Lower lobe of right lung (tissue), 2 donors: ENCODE measurements around the gene DNAH2. TPM values are rescaled to one million over a fixed set of nuclear protein-coding genes. Genes with fewer than 3 reads are reported as not detected.
A peak's percentile ranks its signal among the peaks of the same experiment; 100 is the strongest.

Experiments
- ATAC-seq, 2 donors: fragments of 200-7000 bp; cut with Tn5 transposase; one replicate each; pipeline ENCODE4 v1.9.1; 2020 to 2022; ENCODE audit warnings: mild to moderate bottlenecking in 2 of 2, moderate library complexity in 2 of 2
- DNase-seq: peaks from one replicate; pipeline ENCODE4 v3.0.0-alpha.2; 2020
- H3K27ac ChIP-seq: fragments of 200-600 bp; one replicate; pipeline ENCODE4 v1.8.0; 2022
- H3K27me3 ChIP-seq: fragments of 200-600 bp; one replicate; pipeline ENCODE4 v1.8.0; 2022; ENCODE audit warnings: low read depth
- H3K36me3 ChIP-seq: fragments of 200-600 bp; one replicate; pipeline ENCODE4 v1.8.0; 2022; ENCODE audit warnings: mild to moderate bottlenecking
- H3K4me1 ChIP-seq: fragments of 200-600 bp; one replicate; pipeline ENCODE4 v1.8.0; 2022
- H3K4me3 ChIP-seq: fragments of 200-600 bp; one replicate; pipeline ENCODE4 v1.8.0; 2022; ENCODE audit warnings: mild to moderate bottlenecking
- H3K9me3 ChIP-seq: fragments of 200-600 bp; one replicate; pipeline ENCODE4 v1.8.0; 2022
- intact Hi-C: fragments of 100-400 bp; cut with DNase I; formaldehyde crosslinking; loops from one replicate; pipeline ENCODE4 v1.11.0; 2022
- total RNA-seq: library from RNA; stranded (reverse); fragmentation: NEBNext Ultra II Directional; extraction: Animal tissue kit (Norgen Biotek cat#: 25700); gene quantifications from one replicate; pipeline ENCODE4 v1.2.1, GENCODE V29; 2021
- TF ChIP-seq, protein P1 (sequence below): fragments of 200-600 bp; IDR thresholded peaks from one replicate; pipeline ENCODE4 v1.8.0; 2022; ENCODE audit warnings: antibody characterized with exemption, mild to moderate bottlenecking
- donor health status: DM: no; HTN: yes; CAD: no; lungs with severe emphysema.

Gene DNAH2
- total RNA-seq, 1 donor from 2014 or later: 6.2 TPM

DNA sequence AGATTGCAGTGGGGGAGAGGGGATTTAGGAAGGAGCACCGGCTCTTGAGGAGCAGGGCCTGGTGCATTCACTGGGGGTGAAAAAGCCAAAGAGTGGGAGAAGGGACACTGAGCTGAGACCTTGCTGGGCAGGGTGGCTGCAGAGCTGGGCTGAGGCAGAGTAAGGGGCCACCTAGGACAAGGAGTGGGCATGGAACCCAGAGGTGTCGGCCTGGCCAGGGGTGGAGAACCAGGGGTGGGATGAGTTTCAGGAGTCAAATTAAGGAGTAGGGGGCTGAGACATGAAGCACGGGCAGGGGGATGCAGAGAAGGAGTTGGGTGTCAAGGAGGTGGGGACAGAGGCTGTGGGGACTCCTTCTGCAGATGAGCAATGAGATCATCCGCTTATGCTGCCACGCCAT is 20.1 kb downstream of the DNAH2 start:
- intact Hi-C loops: no loop called here
- Histone ChIP-seq H3K27me3 (peaks cover 7% of the 10 kb centered on the region), H3K4me1 (no peaks in the 10 kb centered on the region), H3K36me3 (no peaks in the 10 kb centered on the region), H3K9me3 (no peaks in the 10 kb centered on the region), H3K4me3 (no peak overlapping the region), H3K27ac (no peak overlapping the region)
- TF ChIP-seq, protein P1, sequence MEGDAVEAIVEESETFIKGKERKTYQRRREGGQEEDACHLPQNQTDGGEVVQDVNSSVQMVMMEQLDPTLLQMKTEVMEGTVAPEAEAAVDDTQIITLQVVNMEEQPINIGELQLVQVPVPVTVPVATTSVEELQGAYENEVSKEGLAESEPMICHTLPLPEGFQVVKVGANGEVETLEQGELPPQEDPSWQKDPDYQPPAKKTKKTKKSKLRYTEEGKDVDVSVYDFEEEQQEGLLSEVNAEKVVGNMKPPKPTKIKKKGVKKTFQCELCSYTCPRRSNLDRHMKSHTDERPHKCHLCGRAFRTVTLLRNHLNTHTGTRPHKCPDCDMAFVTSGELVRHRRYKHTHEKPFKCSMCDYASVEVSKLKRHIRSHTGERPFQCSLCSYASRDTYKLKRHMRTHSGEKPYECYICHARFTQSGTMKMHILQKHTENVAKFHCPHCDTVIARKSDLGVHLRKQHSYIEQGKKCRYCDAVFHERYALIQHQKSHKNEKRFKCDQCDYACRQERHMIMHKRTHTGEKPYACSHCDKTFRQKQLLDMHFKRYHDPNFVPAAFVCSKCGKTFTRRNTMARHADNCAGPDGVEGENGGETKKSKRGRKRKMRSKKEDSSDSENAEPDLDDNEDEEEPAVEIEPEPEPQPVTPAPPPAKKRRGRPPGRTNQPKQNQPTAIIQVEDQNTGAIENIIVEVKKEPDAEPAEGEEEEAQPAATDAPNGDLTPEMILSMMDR: no peak
- no peak for DNase-seq
- ATAC-seq: no peak

DNA sequence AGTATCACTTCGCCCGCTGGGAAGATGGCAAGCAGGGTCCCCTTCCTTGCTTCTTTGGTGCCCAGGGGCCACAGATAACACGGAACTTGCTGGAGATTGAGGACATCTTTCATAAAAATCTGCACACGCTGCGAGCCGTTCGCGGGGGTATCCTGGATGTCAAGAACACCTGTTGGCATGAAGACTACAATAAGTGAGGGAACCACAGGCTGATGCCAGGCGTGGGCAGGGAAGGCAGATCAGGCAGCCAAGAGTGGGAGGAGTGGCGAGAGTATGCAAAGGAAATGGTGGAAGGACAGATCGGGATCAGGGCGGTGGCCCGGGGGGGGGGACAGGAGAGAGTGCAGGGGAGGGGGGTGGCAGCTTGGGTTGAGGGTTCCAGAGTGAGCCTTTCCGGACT is 22.2 kb downstream of the DNAH2 start:
- no peak for DNase-seq
- Histone ChIP-seq H3K36me3 (no peaks in the 10 kb centered on the region), H3K9me3 (no peaks in the 10 kb centered on the region), H3K27me3 (peaks cover 7% of the 10 kb centered on the region), H3K4me1 (peaks cover 13% of the 10 kb centered on the region), H3K4me3 (no peak overlapping the region), H3K27ac (no peak overlapping the region)
- TF ChIP-seq, protein P1: no peak
- ATAC-seq: no peak
- intact Hi-C loops: no loop called here

DNA sequence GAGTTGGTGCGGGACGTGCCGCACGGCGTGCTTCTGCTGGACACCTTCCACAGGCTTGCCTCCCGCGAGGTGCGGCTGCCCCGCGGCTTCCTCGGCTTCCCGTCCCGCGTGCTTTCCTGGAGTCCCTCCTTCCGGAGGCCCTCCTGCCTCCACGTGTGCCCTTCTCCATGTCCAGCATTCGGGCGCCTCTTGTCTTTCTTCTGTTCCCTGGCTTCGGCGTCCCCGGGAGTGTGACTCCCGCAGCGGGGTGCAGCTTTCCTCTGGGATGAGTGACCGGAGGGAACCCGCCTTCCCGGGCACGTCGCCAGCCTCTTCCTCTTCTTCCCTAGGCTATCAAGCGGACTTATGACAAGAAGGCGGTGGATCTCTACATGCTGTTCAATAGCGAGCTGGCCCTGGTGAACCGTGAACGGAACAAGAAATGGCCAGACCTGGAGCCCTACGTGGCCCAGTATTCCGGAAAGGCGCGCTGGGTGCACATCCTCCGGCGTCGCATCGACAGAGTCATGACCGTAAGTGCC is 23.0 kb downstream of the DNAH2 start:
- H3K27me3 ChIP-seq: peaks cover 7% of the 10 kb centered on the region
- intact Hi-C loops: no loop called here
- TF ChIP-seq, protein P1: no peak
- no peak overlapping the region for H3K4me3 ChIP-seq
- H3K9me3 ChIP-seq: no peaks in the 10 kb centered on the region
- H3K36me3 ChIP-seq: no peaks in the 10 kb centered on the region
- ATAC-seq (no peak), DNase-seq (no peak)
- no peak overlapping the region for H3K27ac ChIP-seq
- peaks cover 13% of the 10 kb centered on the region for H3K4me1 ChIP-seq

DNA sequence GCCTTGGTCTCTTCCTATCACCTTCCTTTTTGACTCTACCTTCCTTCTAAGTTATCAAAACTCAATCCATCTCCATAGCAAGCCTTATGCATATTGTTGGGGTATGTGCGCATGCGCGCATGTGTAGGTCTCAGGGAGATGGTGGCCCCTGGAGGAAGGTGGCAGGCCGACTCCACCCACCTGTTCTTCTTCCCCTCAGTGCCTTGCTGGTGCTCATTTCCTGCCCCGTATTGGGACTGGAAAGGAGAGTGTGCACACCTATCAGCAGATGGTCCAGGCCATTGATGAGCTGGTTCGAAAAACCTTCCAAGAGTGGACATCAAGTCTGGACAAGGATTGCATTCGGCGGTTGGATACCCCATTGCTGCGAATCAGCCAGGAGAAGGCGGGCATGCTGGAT is 25.2 kb downstream of the DNAH2 start:
- H3K27me3 ChIP-seq: peaks cover 7% of the 10 kb centered on the region
- H3K4me1 ChIP-seq: peaks cover 13% of the 10 kb centered on the region
- no peaks in the 10 kb centered on the region for H3K9me3 ChIP-seq
- H3K4me3 ChIP-seq: no peak overlapping the region
- H3K36me3 ChIP-seq: no peaks in the 10 kb centered on the region
- no peak overlapping the region for H3K27ac ChIP-seq
- no peak for ATAC-seq
- TF ChIP-seq, protein P1: no peak
- no peak for DNase-seq
- intact Hi-C loops: no loop called here

DNA sequence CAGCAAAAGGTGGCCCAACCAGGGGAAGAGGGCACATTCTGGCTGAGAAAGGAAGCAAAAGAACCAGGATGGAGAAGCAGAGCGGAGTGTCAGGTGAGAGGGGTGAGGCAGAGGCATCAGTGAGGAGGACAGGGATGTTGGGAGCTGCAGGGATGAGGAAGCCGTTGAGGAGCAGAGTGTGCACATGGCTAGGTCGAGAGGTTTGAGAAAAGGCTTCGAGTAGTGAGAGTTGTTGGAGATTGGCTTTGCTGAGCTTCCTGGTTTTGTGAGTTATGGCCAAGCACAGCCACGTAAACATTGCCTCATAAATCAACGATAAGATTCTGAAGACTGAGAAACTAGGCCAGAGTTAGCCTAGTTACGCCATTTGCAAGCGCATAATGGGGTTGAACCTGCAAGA is 26.9 kb downstream of the DNAH2 start:
- intact Hi-C loops: no loop called here

More for the DNA sequence above, 26.9 kb downstream of the DNAH2 start:
- Histone ChIP-seq H3K4me1 (peaks cover 13% of the 10 kb centered on the region), H3K27ac (no peak overlapping the region), H3K27me3 (peaks cover 7% of the 10 kb centered on the region), H3K4me3 (no peak overlapping the region), H3K36me3 (no peaks in the 10 kb centered on the region), H3K9me3 (no peaks in the 10 kb centered on the region)
- ATAC-seq: peak; percentile 56 to 69
- no peak for DNase-seq
- TF ChIP-seq, protein P1: no peak
